HUES6 (cell line): ENCODE data around the gene BCL11A.

Source experiments
- H3K27ac ChIP-seq: 2 replicates; pipeline ENCODE4 v1.7.0; 2013; ENCODE audit warnings: low read depth, mild to moderate bottlenecking, low read length, inconsistent platforms
- H3K27me3 ChIP-seq: 2 replicates; pipeline ENCODE4 v1.6.1; 2013; ENCODE audit warnings: low read length; ENCODE audit not compliant: control insufficient read depth, insufficient read depth
- H3K36me3 ChIP-seq: 2 replicates; pipeline ENCODE4 v1.6.1; 2013; ENCODE audit warnings: low read length; ENCODE audit not compliant: control insufficient read depth, insufficient read depth
- H3K4me1 ChIP-seq: 2 replicates; pipeline ENCODE4 v1.6.1; 2013; ENCODE audit warnings: low read length; ENCODE audit not compliant: control insufficient read depth, insufficient read depth
- H3K4me3 ChIP-seq: 2 replicates; pipeline ENCODE4 v1.5.1; 2013; ENCODE audit warnings: low read depth, low read length
- H3K9ac ChIP-seq: one replicate; pipeline ENCODE4 v1.6.1; 2013; ENCODE audit warnings: mild to moderate bottlenecking, low read length
- H3K9me3 ChIP-seq: 2 replicates; pipeline ENCODE4 v1.6.1; 2013; ENCODE audit warnings: low read depth, low read length; ENCODE audit not compliant: control insufficient read depth, insufficient read depth

BCL11A gene

DNA sequence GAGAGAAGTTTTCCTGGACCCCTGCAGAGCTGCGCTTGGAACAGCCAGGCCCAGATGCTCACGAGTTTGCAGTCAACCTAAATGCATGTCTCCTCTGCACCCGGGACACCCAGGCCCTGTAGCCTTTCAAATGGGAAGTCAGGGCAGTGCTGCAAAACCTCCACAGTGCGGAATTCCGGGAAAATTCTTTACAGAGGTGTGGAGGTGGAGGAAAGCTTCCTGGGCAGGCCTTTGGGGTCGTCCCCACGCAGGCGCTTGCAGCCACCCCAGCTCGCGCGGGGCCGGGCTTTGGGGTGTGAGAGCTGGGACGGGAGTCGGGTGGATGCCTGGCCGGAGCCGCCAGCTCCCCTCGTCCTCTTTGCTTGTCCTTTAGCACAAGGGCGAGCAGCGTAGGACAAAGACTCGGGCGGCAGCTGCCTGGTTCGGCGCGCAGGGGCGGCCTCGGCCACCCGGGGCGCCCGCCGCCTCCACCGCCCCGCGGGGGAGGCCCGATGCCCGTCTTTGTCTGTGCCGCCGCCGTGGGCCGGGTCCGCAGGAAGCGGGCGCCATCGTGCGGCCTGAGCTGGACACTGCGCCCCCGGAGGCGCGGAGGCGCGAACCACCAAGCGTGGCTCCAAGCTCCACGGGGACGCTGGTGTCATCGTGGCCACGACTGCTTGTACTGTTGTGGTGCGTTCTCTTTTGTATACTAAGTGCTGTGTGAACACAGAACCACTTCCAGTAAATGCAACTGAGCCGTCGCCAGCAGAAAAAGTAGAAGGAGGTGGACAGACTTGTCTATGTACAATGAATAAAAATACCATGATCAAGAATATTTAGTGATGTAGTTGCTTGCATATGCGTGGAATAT lies 28.2 kb upstream of the BCL11A start:
- peaks cover 8% of the 10 kb centered on the region; the same call in 1 of the 2 replicates for H3K4me1 ChIP-seq
- peak overlapping the region; percentile 63 for H3K9ac ChIP-seq
- H3K4me3 ChIP-seq, result peak overlapping the region; percentile 52
- no peaks in the 10 kb centered on the region for H3K36me3 ChIP-seq
- H3K27ac ChIP-seq, result no peak overlapping the region
- H3K9me3 ChIP-seq, result no peaks in the 10 kb centered on the region
- peaks cover 65% of the 10 kb centered on the region for H3K27me3 ChIP-seq

DNA sequence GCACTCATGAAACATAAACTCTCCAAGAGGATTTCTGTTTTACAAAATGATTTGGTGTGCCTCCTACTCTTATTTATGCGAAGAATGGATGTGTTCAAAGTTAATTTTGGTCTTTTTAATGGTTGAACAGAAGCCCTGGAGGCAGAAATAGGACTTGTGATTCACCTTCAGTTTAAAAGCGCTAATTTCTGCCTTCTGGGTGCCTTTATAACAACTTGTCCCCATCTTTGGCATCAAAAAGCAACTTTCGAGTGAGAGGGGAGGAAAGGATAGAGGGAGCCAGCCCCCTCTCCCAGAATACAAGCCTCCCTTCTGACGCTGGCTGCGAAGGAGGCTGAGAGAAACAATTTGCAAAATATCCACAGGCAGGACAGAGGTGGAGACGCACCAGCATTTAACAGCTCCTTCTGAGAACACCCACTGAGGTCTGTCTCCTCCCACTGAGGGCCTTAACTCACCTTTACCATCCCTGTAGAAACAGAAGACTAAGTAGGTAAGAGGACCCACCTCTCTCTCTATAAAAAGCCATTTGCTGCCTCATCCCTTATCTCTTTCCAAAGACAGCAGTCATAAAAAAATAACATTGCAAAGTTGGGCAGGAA lies 24.3 kb upstream of the BCL11A start:
- Histone ChIP-seq H3K9me3 (no peaks in the 10 kb centered on the region), H3K4me3 (no peak overlapping the region), H3K36me3 (no peaks in the 10 kb centered on the region), H3K9ac (no peak overlapping the region), H3K27me3 (peaks cover 56% of the 10 kb centered on the region), H3K4me1 (peaks cover 8% of the 10 kb centered on the region; the same call in 1 of the 2 replicates), H3K27ac (no peak overlapping the region)

DNA sequence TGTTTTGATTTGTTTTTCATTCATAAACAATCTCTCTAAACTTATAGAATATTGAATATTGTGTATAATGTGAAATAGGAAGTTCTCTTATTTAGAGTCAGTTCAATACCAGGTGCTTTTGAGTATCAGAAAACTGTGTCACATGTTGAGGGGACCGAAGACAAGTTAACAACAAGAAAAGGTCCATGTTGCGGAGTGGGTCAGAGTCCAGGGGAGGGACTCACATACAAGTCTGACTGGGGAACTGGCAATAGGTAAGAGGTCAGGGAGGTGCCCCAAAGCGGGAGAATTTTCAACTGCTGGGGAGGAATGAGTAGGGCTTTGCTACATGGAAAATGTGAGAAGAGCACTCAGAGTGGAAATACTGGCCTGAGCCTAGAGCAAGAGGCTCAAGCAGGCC lies 19.8 kb upstream of the BCL11A start:
- H3K27me3 ChIP-seq, result peaks cover 56% of the 10 kb centered on the region
- H3K9ac ChIP-seq, result no peak overlapping the region

DNA sequence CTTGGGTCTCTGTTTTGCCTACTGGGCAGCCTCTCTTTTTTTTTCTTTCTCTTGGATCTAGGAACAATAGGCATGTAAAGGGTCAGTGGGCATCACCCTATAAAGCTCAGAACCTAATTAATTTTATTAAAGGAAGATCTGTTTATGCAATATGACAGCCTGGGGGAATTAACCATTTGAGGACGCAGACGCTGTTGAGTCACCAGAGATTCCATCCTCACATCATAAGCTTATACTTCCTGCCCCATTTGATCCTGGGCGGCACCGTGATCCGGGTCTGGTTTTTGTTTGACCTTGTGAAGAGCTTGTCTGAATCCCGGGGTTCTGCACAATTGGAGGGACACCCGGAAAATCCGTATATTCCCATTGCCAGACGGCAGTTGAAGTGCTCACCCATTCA lies 16.8 kb upstream of the BCL11A start:
- Histone ChIP-seq H3K4me3 (peak overlapping the region; percentile 56), H3K27me3 (peaks cover 61% of the 10 kb centered on the region), H3K4me1 (peaks cover 23% of the 10 kb centered on the region), H3K9me3 (no peaks in the 10 kb centered on the region), H3K27ac (no peak overlapping the region), H3K36me3 (no peaks in the 10 kb centered on the region), H3K9ac (no peak overlapping the region)

More for the DNA sequence above, 19.8 kb upstream of the BCL11A start:
- Histone ChIP-seq H3K4me3 (no peak overlapping the region), H3K9me3 (no peaks in the 10 kb centered on the region), H3K36me3 (no peaks in the 10 kb centered on the region), H3K4me1 (peaks cover 21% of the 10 kb centered on the region), H3K27ac (no peak overlapping the region)

DNA sequence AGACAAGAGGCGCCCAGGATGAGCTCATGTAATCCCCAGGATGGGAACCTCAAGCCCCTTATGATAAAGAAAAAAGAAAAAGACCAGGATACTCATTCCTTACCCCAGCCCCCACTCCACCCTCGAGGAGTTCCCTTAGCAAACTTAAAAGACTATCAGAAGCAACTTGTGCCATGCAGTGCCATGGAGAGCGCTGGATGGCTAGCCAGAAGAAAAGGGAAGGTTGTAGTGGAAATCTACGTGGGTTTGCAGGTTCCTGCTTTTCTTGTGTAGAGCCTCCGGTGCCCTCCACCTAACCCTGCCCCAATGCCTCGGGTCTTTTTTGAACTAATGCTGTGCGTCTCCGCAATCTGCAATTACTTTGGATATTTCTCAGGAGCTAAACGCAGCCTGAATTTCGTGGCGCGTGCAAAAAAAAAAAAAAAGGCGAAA lies 16.2 kb upstream of the BCL11A start:
- peak overlapping the region; percentile 4 for H3K9ac ChIP-seq
- peak overlapping the region; percentile 56 for H3K4me3 ChIP-seq
- H3K4me1 ChIP-seq, result peaks cover 23% of the 10 kb centered on the region
- H3K9me3 ChIP-seq, result no peaks in the 10 kb centered on the region
- H3K27me3 ChIP-seq, result peaks cover 61% of the 10 kb centered on the region
- H3K27ac ChIP-seq, result no peak overlapping the region
- no peaks in the 10 kb centered on the region for H3K36me3 ChIP-seq

DNA sequence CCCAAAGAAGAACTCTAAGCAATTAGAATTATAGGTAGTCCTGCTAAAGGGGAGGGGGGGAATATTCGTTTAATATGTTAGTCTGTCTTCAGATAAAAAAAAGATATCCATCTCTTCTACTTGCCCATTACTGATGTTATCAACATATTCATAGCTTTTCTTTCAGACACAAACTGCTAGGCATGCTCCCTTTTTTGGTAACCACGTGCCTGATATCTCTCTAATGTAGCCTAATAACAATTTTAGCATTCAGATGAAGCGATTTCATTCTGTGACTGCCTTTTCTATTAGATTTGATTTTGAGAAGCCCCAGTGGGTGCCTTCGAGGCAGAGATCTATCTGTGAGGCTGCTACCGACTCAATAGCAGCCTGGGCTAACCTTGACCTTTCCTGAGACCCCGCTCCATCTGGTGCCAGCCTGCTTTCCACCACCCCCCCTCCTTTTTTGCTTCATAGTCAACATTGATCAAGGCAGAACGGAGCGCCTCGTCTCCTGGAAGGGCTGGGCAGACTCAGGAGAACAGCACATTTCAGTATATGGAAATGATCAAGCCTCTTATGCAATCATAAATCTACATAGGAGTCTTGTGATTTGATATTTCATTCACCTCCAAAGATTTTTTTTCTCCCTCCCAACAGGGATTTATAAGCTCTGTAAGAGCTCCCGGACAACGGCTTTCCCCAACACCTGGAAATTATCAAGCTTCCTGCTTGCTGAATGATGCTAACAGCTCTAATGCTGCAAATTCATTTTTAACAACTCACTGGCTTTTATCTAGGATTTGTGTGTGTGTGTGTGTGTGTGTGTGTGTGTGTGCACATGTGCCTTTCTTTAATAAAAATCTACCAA lies 14.7 kb upstream of the BCL11A start:
- Histone ChIP-seq H3K27me3 (peaks cover 57% of the 10 kb centered on the region), H3K36me3 (no peaks in the 10 kb centered on the region), H3K4me1 (peaks cover 23% of the 10 kb centered on the region), H3K4me3 (no peak overlapping the region), H3K9ac (no peak overlapping the region), H3K9me3 (no peaks in the 10 kb centered on the region), H3K27ac (no peak overlapping the region)

DNA sequence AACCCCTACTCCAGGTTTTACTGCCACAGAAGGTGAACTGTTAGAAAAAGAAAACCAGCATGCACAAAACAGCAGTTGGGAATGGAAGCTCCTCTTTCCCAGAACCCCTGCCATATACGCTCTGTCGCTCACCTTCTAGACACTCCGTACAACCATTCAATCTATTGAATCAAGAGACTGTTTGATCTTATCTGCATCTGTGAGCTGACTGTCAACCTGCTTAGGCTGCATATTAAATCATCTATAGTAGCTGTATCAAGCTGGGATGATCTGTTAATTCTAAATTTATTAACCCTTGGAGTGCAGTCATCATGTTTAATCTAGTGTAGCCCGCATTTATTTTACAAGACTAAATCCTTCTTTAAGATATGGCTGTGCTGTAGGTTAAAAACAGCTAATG lies 13.6 kb upstream of the BCL11A start:
- H3K27ac ChIP-seq, result no peak overlapping the region
- H3K4me1 ChIP-seq, result peaks cover 23% of the 10 kb centered on the region
- no peaks in the 10 kb centered on the region for H3K36me3 ChIP-seq
- peaks cover 51% of the 10 kb centered on the region for H3K27me3 ChIP-seq
- no peak overlapping the region for H3K9ac ChIP-seq
- no peak overlapping the region for H3K4me3 ChIP-seq
- no peaks in the 10 kb centered on the region for H3K9me3 ChIP-seq

DNA sequence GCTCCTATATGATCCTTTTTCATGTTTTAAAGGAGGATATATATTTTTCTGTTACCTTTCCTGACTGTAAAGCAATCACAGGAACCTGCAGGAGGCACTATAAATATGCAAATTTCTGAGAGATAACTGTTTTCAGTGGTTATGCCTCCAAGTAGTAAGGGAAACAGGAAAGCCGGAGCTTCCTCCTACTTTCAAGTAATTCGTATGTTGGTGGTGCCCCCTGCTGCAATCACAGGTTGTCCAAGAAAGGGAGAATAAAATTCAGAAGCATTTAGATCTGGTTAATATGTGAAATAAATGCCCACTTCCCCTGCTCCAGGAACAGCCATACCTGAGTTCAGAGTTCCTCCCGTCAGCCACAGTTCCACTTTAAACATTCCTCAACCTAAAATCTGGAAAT lies 12.0 kb upstream of the BCL11A start:
- Histone ChIP-seq H3K27me3 (peaks cover 37% of the 10 kb centered on the region), H3K27ac (no peak overlapping the region), H3K36me3 (no peaks in the 10 kb centered on the region), H3K4me3 (no peak overlapping the region), H3K4me1 (peaks cover 26% of the 10 kb centered on the region), H3K9me3 (no peaks in the 10 kb centered on the region), H3K9ac (no peak overlapping the region)

DNA sequence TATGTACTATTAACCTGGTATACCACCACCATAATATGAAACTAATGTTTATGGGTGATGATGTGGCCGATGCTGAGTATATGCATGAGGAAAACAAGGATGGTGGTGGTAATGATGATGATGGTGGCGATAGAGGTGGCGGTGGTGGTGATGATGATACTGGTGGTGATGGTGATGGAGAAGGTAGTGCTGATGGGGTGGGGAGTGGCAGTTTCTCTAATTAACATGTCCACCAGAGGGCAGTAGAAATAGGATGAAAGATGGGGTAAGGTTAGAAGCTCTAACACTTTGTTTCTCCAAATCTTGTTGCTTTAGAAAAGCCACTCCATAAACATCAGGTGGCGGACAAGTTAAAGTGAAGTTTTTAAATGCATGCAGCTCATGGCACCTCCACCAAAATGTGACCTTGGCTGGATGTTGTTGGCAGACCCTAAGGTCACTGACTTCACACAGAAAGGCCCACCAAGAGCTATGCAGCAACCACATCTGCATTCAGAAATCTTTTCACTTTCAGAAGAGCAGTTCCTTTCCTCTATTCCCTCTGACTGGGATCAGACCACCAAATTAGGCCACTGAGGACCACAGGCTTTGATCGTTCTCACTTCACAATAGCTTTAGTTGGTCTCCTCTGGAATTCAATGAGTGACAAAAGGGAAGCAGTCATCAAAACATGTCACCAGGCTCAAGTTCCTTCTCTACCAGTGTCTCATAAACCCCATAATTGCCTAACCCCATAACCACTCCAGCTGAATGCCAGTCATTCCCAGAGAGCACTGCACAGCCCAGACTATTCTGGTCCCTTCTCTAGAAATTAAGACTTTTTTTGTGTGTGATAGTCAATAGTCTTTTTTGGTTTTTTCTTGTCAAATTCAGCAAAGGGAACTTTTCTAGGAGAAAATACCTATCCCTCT lies 7.5 kb upstream of the BCL11A start:
- Histone ChIP-seq H3K9me3 (no peaks in the 10 kb centered on the region), H3K27ac (no peak overlapping the region), H3K4me1 (0 out of 2 replicates have a peak, but pooled peaks cover 5% of the 10 kb centered on the region), H3K9ac (no peak overlapping the region), H3K36me3 (no peaks in the 10 kb centered on the region), H3K4me3 (no peak overlapping the region), H3K27me3 (peaks cover 11% of the 10 kb centered on the region; the same call in 1 of the 2 replicates)

DNA sequence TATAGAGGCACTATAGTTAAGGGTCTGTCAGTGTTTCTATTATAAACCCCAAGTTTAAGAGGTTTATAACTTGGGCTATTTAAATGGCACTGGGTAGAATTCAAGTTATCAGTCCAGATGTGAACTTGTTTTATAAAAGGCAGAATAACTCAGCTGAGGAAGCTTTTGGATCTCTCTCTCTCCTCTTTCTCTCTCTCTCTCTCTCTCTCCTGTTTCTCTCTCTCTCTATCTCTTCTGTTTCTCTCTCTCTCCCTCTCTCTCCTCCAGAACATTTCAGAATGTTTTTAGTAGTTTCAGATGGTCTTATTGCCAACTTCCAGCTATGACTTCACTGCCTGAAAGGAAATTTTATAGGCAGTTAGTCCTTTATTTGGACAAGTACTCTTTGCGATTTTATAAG lies 6.4 kb upstream of the BCL11A start:
- Histone ChIP-seq H3K4me3 (no peak overlapping the region), H3K27ac (no peak overlapping the region), H3K9me3 (no peaks in the 10 kb centered on the region), H3K36me3 (no peaks in the 10 kb centered on the region), H3K27me3 (peaks cover 11% of the 10 kb centered on the region; the same call in 1 of the 2 replicates), H3K9ac (no peak overlapping the region), H3K4me1 (0 out of 2 replicates have a peak, but pooled peaks cover 5% of the 10 kb centered on the region)
